Type B pancreatic cell (in vitro differentiated cells): ENCODE data around the gene EFCAB6. TPM values are rescaled to one million over a fixed set of nuclear protein-coding genes. Genes with fewer than 3 reads are reported as not detected.
A peak's percentile ranks its signal among the peaks of the same experiment; 100 is the strongest.

ENCODE experiments used
- DNase-seq: peaks from one replicate; pipeline ENCODE4 v3.0.0; 2021; ENCODE audit warnings: mixed read lengths; ENCODE audit not compliant: unreplicated experiment; ENCODE audit errors: extremely low spot score
- H3K27ac Mint-ChIP-seq: 2 replicates; pipeline ENCODE4 v1.8.0; 2021; ENCODE audit warnings: mild to moderate bottlenecking, mixed read lengths
- H3K27me3 Mint-ChIP-seq: 2 replicates; pipeline ENCODE4 v1.8.0; 2021; ENCODE audit warnings: mixed read lengths
- H3K36me3 Mint-ChIP-seq: 2 replicates; pipeline ENCODE4 v1.8.0; 2021; ENCODE audit warnings: mixed read lengths
- H3K4me1 Mint-ChIP-seq: one replicate; pipeline ENCODE4 v1.8.0; 2021; ENCODE audit warnings: mixed read lengths; ENCODE audit not compliant: unreplicated experiment
- H3K4me3 Mint-ChIP-seq: 2 replicates; pipeline ENCODE4 v1.8.0; 2021; ENCODE audit warnings: mild to moderate bottlenecking, mixed read lengths
- H3K9me3 Mint-ChIP-seq: 2 replicates; pipeline ENCODE4 v1.8.0; 2021; ENCODE audit warnings: mixed read lengths
- total RNA-seq: library from RNA; stranded (reverse); gene quantifications from 2 replicates; pipeline ENCODE4 v1.2.1, GENCODE V29; 2021; ENCODE audit warnings: low replicate concordance
- TF ChIP-seq, protein P1 (sequence below): fragments of 200-600 bp; sonication (generic); conservative IDR thresholded peaks from 2 replicates; pipeline ENCODE4 v1.5.0; 2021; ENCODE audit warnings: antibody characterized with exemption, mild to moderate bottlenecking

The EFCAB6 gene
- total RNA-seq, 1 donor from 2014 or later, result 5.3 TPM

DNA sequence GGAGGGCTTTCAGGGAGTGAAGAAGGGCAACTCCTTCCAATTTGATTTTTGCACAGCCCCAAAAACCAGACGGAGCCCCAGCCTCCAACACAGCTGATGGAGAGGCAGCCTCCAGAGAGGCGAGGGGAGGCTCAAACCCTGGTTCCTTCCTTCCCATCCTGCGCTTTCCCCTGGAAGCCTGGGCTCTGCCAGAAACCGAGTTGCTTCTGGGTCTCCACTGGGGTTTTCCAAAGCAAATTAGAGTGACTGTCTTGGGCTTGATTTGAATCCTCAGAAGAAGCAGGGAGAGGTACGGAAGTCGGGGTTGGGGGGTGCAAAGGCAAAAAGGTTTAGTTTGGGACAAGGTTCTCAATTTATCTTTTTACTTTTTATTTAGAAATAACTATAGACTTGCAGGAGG is 271.1 kb downstream of the EFCAB6 start:
- Mint-ChIP-seq H3K36me3 (no peaks in the 10 kb centered on the region), H3K27me3 (peaks cover 22% of the 10 kb centered on the region), H3K4me1 (no peaks in the 10 kb centered on the region), H3K27ac (no peak overlapping the region), H3K9me3 (no peaks in the 10 kb centered on the region), H3K4me3 (no peak overlapping the region)
- TF ChIP-seq, protein P1, sequence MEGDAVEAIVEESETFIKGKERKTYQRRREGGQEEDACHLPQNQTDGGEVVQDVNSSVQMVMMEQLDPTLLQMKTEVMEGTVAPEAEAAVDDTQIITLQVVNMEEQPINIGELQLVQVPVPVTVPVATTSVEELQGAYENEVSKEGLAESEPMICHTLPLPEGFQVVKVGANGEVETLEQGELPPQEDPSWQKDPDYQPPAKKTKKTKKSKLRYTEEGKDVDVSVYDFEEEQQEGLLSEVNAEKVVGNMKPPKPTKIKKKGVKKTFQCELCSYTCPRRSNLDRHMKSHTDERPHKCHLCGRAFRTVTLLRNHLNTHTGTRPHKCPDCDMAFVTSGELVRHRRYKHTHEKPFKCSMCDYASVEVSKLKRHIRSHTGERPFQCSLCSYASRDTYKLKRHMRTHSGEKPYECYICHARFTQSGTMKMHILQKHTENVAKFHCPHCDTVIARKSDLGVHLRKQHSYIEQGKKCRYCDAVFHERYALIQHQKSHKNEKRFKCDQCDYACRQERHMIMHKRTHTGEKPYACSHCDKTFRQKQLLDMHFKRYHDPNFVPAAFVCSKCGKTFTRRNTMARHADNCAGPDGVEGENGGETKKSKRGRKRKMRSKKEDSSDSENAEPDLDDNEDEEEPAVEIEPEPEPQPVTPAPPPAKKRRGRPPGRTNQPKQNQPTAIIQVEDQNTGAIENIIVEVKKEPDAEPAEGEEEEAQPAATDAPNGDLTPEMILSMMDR, result no peak
- DNase-seq, result no peak

DNA sequence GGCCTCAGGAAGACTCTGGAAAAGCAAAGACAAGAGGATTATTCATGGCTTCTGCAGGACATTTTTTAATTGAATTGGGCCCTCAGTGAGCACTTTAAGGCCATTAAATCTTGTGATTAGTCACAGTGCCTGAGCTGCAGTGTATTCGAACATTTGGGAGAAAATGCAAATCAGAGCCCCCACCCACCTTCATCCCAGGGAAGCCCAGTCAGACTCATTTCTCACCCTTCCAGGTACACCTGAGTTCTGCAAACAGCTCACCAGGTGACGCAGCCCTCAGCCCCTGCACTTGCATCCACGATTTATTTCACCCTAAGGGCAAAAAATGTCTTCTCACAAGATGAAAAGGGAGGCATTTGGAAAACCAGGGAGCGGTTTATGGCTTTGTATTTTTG is 271.6 kb downstream of the EFCAB6 start:
- Mint-ChIP-seq H3K36me3 (no peaks in the 10 kb centered on the region), H3K4me1 (no peaks in the 10 kb centered on the region), H3K4me3 (no peak overlapping the region), H3K27me3 (peaks cover 22% of the 10 kb centered on the region), H3K9me3 (no peaks in the 10 kb centered on the region), H3K27ac (no peak overlapping the region)
- no peak for DNase-seq
- TF ChIP-seq, protein P1, result no peak

DNA sequence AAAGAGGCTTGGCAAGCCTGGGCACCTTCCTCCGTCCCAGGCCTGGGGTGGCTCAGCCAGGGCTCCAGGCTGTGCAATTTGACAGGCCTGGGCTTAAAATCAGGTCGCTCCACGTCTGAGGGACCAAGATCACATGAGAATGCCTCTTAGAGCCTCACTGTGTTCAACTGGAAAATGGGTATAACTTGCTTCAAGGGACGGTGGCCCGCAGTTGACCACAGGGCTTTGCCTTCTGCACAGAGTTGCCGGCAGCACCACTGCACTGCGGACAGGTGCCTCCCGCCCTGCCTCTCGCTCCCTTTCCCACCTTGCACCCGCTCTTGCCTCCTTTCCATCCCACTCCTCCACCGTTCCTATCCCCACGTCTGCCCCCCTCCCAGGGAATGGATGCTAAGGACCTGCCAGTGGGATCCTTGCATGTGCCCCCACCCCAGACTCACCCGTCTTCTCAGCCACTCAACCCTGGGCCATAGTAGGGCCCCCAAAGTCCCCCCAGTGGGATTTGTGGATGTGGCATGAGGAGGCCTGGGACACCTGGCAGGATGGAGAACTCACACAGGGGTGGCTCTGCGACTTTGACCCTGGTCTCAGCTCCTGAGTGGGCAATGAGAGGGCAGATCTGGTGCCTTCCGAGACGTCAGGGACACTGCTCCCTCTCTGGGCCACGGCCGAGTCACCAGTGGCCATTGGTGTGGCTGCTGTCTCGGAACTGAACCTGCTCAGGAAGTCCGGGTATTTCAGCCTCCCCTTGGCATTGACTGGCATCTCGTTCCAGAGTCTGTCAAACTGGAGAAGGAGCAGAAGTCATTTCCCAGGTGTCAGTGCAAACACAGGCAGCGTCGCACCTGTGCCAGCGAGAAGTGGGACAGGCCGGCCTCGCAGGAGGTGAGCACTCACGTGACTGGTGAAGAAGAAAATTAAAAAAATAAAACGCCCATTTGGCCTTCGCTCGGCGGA is 272.3 kb downstream of the EFCAB6 start:
- H3K4me3 Mint-ChIP-seq, result no peak overlapping the region
- no peak for DNase-seq
- H3K27ac Mint-ChIP-seq, result no peak overlapping the region
- H3K9me3 Mint-ChIP-seq, result no peaks in the 10 kb centered on the region
- TF ChIP-seq, protein P1, result no peak
- peaks cover 22% of the 10 kb centered on the region for H3K27me3 Mint-ChIP-seq
- H3K36me3 Mint-ChIP-seq, result no peaks in the 10 kb centered on the region
- H3K4me1 Mint-ChIP-seq, result no peaks in the 10 kb centered on the region

DNA sequence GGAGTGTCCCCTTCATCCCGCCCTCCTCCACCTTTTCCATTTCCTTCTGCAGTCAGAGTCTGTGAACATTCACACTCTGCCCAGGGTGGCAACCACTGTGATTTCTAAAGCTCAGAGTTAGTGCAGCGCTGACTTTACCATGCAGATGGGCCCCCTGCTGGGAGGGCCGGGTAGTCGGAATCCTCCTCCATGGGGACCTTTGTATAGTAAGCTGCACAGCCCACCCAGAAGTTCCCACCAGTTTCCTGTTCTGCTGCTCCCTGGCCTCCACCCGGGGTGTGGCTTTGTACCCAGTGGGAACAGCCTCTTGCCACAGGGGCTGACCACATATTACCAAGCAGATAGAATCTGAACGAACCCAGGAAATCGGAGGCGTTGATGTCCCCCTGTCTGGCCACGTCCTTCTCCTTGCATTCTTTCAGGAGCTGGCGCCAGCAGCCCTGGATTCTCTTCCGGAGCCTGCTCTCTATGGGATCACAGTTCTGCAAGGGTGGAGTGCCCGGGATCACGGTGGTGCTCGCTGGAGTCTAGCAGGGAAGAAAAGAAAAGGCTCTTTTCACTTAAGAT is 275.0 kb downstream of the EFCAB6 start:
- Mint-ChIP-seq H3K4me1 (no peaks in the 10 kb centered on the region), H3K27me3 (peaks cover 17% of the 10 kb centered on the region), H3K27ac (no peak overlapping the region), H3K36me3 (no peaks in the 10 kb centered on the region), H3K9me3 (no peaks in the 10 kb centered on the region), H3K4me3 (no peak overlapping the region)
- TF ChIP-seq, protein P1, result peak; percentile 38
- no peak for DNase-seq

DNA sequence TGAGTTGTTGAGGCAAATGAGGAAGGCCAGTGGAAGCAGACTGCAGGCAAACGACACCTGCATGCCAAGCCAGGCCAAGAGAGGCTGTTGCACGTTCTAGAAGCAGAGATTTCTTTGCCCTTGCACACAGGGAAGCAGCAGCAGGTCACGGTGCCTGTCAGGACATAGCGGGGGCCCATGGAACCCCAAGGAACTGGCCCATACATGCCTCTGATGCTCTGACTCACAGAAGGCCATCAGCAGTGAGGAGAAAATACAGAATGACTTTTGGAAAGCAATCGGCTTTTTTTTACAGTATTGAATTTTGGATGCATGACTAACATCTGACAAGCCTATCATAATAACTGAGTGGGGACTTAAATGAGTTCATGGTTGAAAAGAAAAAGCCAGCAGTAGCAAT is 276.4 kb downstream of the EFCAB6 start:
- H3K4me1 Mint-ChIP-seq, result no peaks in the 10 kb centered on the region
- H3K36me3 Mint-ChIP-seq, result no peaks in the 10 kb centered on the region
- TF ChIP-seq, protein P1, result no peak
- no peak overlapping the region for H3K27ac Mint-ChIP-seq
- H3K9me3 Mint-ChIP-seq, result no peaks in the 10 kb centered on the region
- H3K4me3 Mint-ChIP-seq, result no peak overlapping the region
- H3K27me3 Mint-ChIP-seq, result peaks cover 5% of the 10 kb centered on the region
- no peak for DNase-seq
